ENCODE measurements around the gene ATXN2L.
A peak's percentile ranks its signal among the peaks of the same experiment; 100 is the strongest.

ATXN2L gene

GRCh38 chr16:28872952-28873351 lies 50.2 kb downstream of the ATXN2L start:
- Histone ChIP-seq H3K36me3 (peaks cover 76% of the 10 kb centered on the region), H3K4me3 (ENCODE audit: low read depth in 1 of 2, low read length in 1 of 2) (no peak overlapping the region)

DNA sequence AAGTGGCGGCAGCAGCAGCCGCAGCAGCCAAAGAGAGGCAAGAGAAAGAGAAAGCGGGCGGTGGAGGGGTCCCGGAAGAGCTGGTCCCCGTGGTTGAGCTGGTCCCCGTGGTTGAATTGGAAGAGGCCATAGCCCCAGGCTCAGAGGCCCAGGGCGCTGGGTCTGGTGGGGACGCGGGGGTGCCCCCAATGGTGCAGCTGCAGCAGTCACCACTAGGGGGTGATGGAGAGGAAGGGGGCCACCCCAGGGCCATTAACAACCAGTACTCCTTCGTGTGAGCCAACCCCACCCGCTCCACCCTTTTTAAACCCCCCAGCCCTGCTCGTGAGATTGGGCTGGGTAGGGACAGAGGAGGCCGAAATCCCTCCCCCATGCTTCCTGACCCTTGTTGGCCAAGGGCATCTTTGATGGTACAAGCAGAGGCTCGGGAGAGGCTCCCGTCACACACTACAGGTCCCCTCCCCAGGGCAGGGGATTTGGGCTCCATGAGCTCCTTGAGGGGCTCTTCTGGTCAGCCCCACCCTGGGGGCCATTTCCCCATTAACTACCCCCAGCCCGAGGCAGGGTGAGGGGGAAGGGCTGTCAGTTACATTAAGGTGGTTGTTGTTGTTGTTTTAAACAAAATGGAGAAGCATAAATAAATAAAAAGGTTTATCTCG lies 50.9 kb downstream of the ATXN2L start:
- Histone ChIP-seq H3K4me1 (ENCODE audit: control insufficient read depth in 1 of 2, insufficient read depth in 1 of 2, low read depth in 1 of 2, low read length in 1 of 2) (no peaks in the 10 kb centered on the region), H3K27me3 (peaks cover 6% of the 10 kb centered on the region), H3K27ac (no peak overlapping the region), H3K9me3 (no peaks in the 10 kb centered on the region), H3K36me3 (peaks cover 69% of the 10 kb centered on the region), H3K4me3 (ENCODE audit: low read depth in 1 of 2, low read length in 1 of 2) (no peak overlapping the region)
- TF ChIP-seq, protein P1, sequence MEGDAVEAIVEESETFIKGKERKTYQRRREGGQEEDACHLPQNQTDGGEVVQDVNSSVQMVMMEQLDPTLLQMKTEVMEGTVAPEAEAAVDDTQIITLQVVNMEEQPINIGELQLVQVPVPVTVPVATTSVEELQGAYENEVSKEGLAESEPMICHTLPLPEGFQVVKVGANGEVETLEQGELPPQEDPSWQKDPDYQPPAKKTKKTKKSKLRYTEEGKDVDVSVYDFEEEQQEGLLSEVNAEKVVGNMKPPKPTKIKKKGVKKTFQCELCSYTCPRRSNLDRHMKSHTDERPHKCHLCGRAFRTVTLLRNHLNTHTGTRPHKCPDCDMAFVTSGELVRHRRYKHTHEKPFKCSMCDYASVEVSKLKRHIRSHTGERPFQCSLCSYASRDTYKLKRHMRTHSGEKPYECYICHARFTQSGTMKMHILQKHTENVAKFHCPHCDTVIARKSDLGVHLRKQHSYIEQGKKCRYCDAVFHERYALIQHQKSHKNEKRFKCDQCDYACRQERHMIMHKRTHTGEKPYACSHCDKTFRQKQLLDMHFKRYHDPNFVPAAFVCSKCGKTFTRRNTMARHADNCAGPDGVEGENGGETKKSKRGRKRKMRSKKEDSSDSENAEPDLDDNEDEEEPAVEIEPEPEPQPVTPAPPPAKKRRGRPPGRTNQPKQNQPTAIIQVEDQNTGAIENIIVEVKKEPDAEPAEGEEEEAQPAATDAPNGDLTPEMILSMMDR (IDR thresholded peaks at IDR 0.05): peak; percentile 62

More at GRCh38 chr16:28872952-28873351, 50.2 kb downstream of the ATXN2L start:
- Histone ChIP-seq H3K27ac (no peak overlapping the region), H3K9me3 (no peaks in the 10 kb centered on the region), H3K4me1 (ENCODE audit: control insufficient read depth in 1 of 2, insufficient read depth in 1 of 2, low read depth in 1 of 2, low read length in 1 of 2) (no peaks in the 10 kb centered on the region), H3K27me3 (no peaks in the 10 kb centered on the region)
- TF ChIP-seq, protein P1 (IDR thresholded peaks at IDR 0.05): no peak

DNA sequence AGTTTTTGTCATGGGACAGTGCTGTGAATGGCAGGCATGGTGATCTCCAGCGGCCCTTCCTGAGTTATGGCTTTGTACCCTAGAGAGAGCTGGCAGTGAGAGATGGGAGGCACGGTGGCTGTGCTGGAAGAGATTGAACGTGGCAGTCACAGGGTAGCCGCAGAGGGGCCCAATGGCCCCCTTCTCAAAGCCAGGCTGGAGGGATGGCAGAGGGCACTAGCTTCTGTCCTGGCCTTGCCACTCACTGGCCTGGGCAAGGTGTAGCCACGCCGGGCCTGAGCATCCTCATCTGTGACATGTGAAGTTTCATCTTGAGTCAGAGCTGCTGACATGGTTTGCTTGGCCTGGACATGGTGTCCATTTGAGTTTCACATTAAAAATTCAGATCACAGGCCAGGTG lies 51.6 kb downstream of the ATXN2L start:
- peaks cover 13% of the 10 kb centered on the region for H3K27me3 ChIP-seq
- TF ChIP-seq, protein P1 (IDR thresholded peaks at IDR 0.05): no peak
- no peak overlapping the region for H3K27ac ChIP-seq
- peaks cover 3 to 4% of the 10 kb centered on the region in 2 experiments for H3K4me1 ChIP-seq (ENCODE audit: control insufficient read depth in 1 of 2, insufficient read depth in 1 of 2, low read depth in 1 of 2, low read length in 1 of 2)
- H3K36me3 ChIP-seq: peaks cover 62% of the 10 kb centered on the region
- no peak overlapping the region for H3K4me3 ChIP-seq (ENCODE audit: low read depth in 1 of 2, low read length in 1 of 2)
- H3K9me3 ChIP-seq: no peaks in the 10 kb centered on the region

DNA sequence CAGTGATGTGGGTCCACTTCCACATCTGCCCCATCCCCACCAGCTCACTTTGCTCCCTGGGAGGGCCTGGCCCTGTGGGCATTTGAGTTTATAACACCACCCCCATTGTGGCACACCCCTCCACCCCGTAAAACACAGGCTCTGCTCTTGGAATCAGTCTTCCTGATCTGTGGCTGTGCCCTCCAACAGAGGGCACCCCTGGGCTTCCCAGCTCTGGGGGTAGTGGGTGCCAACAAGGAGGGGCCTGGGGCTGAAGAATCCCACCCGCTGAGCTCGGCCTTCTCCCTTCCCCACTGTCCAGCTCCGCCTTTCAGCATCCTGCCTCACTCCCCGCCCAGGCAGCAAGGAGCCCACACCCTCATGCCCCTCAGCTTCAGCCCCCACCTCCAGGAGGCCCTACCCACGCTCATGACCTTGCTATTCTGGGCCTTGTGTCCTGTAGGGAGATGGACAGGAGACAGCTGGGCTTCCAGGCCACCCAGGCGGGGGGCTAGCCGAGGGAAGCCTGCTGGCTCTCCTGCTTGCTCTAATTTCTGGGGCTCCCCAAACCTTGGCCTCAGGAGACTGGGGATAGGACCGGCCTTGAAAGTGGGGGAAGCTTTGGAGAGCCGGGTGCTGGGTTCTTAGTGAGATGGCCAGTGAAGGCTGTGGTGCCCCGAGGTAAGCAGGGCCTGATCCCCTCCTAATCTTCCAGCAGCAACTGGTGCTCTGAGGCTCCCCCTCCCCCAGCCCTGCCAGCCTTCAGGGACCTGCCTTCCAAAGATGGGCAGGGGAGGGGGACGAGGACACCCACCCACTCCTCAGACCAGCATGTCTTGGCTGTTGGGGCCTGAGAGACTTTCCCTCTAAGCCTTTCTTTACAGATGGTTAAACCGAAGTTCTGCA lies 52.6 kb downstream of the ATXN2L start:
- TF ChIP-seq, protein P1 (IDR thresholded peaks at IDR 0.05): no peak
- Histone ChIP-seq H3K27me3 (peaks cover 23% of the 10 kb centered on the region), H3K9me3 (no peaks in the 10 kb centered on the region), H3K27ac (no peak overlapping the region), H3K4me3 (ENCODE audit: low read depth in 1 of 2, low read length in 1 of 2) (no peak overlapping the region), H3K36me3 (peaks cover 52% of the 10 kb centered on the region), H3K4me1 (ENCODE audit: control insufficient read depth in 1 of 2, insufficient read depth in 1 of 2, low read depth in 1 of 2, low read length in 1 of 2) (peaks cover 12 to 14% of the 10 kb centered on the region in 2 experiments)

- no peak overlapping the region for H3K27ac ChIP-seq
- H3K4me3 ChIP-seq (ENCODE audit: low read depth in 1 of 2, low read length in 1 of 2): no peak overlapping the region
Observed at GRCh38 chr16:28876019-28876659, 53.3 kb downstream of the ATXN2L start.

More at GRCh38 chr16:28876019-28876659, 53.3 kb downstream of the ATXN2L start:
- Histone ChIP-seq H3K4me1 (ENCODE audit: control insufficient read depth in 1 of 2, insufficient read depth in 1 of 2, low read depth in 1 of 2, low read length in 1 of 2) (peaks cover 15 to 17% of the 10 kb centered on the region in 2 experiments), H3K36me3 (peaks cover 45% of the 10 kb centered on the region), H3K9me3 (no peaks in the 10 kb centered on the region), H3K27me3 (peaks cover 30% of the 10 kb centered on the region)
- TF ChIP-seq, protein P1 (IDR thresholded peaks at IDR 0.05): no peak
